Measurements from ENCODE around the gene AK9. TPM values are rescaled to one million over a fixed set of nuclear protein-coding genes. Genes with fewer than 3 reads are reported as not detected.
"Not testable (repeated sequence)": the region's sequence is repeated elsewhere in the genome, so short reads cannot be mapped to it uniquely, and the experiment has no call there.

AK9 gene
- total RNA-seq, 2 donors from 2014 or later, result 5.3 TPM

GRCh38 chr6:109569901-109570300, 121.1 kb downstream of the AK9 start:
- not testable (repeated sequence) for ATAC-seq; H3K4me3 Mint-ChIP-seq; H3K27ac Mint-ChIP-seq; H3K27me3 Mint-ChIP-seq; H3K36me3 Mint-ChIP-seq (ENCODE audit: low read depth); DNase-seq; H3K4me1 Mint-ChIP-seq; H3K9me3 ChIP-seq (ENCODE audit: control insufficient read depth, low read length, poor library complexity, severe bottlenecking)

- H3K36me3 Mint-ChIP-seq (ENCODE audit: low read depth), result peaks cover 4% of the 10 kb centered on the region
- DNase-seq (no peak), ATAC-seq (no peak)
- H3K4me1 Mint-ChIP-seq, result no peaks in the 10 kb centered on the region
- no peak overlapping the region for H3K27ac Mint-ChIP-seq
- H3K27me3 Mint-ChIP-seq, result no peaks in the 10 kb centered on the region
- H3K9me3 ChIP-seq (ENCODE audit: control insufficient read depth, low read length, poor library complexity, severe bottlenecking), result no peaks in the 10 kb centered on the region
- H3K4me3 Mint-ChIP-seq, result no peak overlapping the region
These were observed 129.2 kb downstream of the AK9 start for GRCh38 chr6:109561844-109562243.

GRCh38 chr6:109531446-109531845, 159.6 kb downstream of the AK9 start:
- no peak overlapping the region for H3K4me3 Mint-ChIP-seq

GRCh38 chr6:109527989-109528388, 163.0 kb downstream of the AK9 start:
- ATAC-seq (no peak), DNase-seq (no peak)
- H3K9me3 ChIP-seq (ENCODE audit: control insufficient read depth, low read length, poor library complexity, severe bottlenecking), result peaks cover 5% of the 10 kb centered on the region
- Mint-ChIP-seq H3K36me3 (ENCODE audit: low read depth) (peaks cover 3% of the 10 kb centered on the region), H3K4me3 (no peak overlapping the region), H3K27me3 (no peaks in the 10 kb centered on the region), H3K27ac (no peak overlapping the region), H3K4me1 (peaks cover 4% of the 10 kb centered on the region)

More at GRCh38 chr6:109531446-109531845, 159.6 kb downstream of the AK9 start:
- no peaks in the 10 kb centered on the region for H3K9me3 ChIP-seq (ENCODE audit: control insufficient read depth, low read length, poor library complexity, severe bottlenecking)
- Mint-ChIP-seq H3K27me3 (no peaks in the 10 kb centered on the region), H3K27ac (no peak overlapping the region), H3K4me1 (peaks cover 4% of the 10 kb centered on the region), H3K36me3 (ENCODE audit: low read depth) (no peaks in the 10 kb centered on the region)
- DNase-seq (no peak), ATAC-seq (no peak)

GRCh38 chr6:109526905-109527628, 163.9 kb downstream of the AK9 start:
- Mint-ChIP-seq H3K27ac (peak overlapping the region; percentile 61), H3K27me3 (no peaks in the 10 kb centered on the region), H3K36me3 (ENCODE audit: low read depth) (peaks cover 3% of the 10 kb centered on the region), H3K4me3 (no peak overlapping the region), H3K4me1 (peaks cover under 1% of the 10 kb centered on the region)
- DNase-seq (peak in 1 of 3 donors; percentile 37), ATAC-seq (peak; percentile 76)
- H3K9me3 ChIP-seq (ENCODE audit: control insufficient read depth, low read length, poor library complexity, severe bottlenecking), result peaks cover 5% of the 10 kb centered on the region

GRCh38 chr6:109524129-109524528, 166.9 kb downstream of the AK9 start:
- peaks cover 5% of the 10 kb centered on the region for H3K9me3 ChIP-seq (ENCODE audit: control insufficient read depth, low read length, poor library complexity, severe bottlenecking)
- Mint-ChIP-seq H3K27ac (no peak overlapping the region), H3K4me3 (no peak overlapping the region), H3K36me3 (ENCODE audit: low read depth) (peaks cover 5% of the 10 kb centered on the region), H3K27me3 (no peaks in the 10 kb centered on the region), H3K4me1 (no peaks in the 10 kb centered on the region)
- DNase-seq, result no peak
- no peak for ATAC-seq

- no peaks in the 10 kb centered on the region for H3K4me1 Mint-ChIP-seq
- no peak for ATAC-seq
These were observed 167.5 kb downstream of the AK9 start for GRCh38 chr6:109523478-109523877.

GRCh38 chr6:109521080-109521479, 169.9 kb downstream of the AK9 start:
- Mint-ChIP-seq H3K27ac (no peak overlapping the region), H3K36me3 (ENCODE audit: low read depth) (peaks cover 7% of the 10 kb centered on the region), H3K4me3 (no peak overlapping the region), H3K27me3 (no peaks in the 10 kb centered on the region), H3K4me1 (peaks cover 8% of the 10 kb centered on the region)
- ATAC-seq (no peak), DNase-seq (no peak)
- peaks cover 5% of the 10 kb centered on the region for H3K9me3 ChIP-seq (ENCODE audit: control insufficient read depth, low read length, poor library complexity, severe bottlenecking)

More at GRCh38 chr6:109523478-109523877, 167.5 kb downstream of the AK9 start:
- no peak for DNase-seq
- Mint-ChIP-seq H3K27ac (no peak overlapping the region), H3K36me3 (ENCODE audit: low read depth) (peaks cover 5% of the 10 kb centered on the region), H3K27me3 (no peaks in the 10 kb centered on the region), H3K4me3 (no peak overlapping the region)
- peaks cover 5% of the 10 kb centered on the region for H3K9me3 ChIP-seq (ENCODE audit: control insufficient read depth, low read length, poor library complexity, severe bottlenecking)

- not testable (repeated sequence) for H3K27ac Mint-ChIP-seq; H3K4me3 Mint-ChIP-seq; DNase-seq; H3K36me3 Mint-ChIP-seq (ENCODE audit: low read depth); H3K9me3 ChIP-seq (ENCODE audit: control insufficient read depth, low read length, poor library complexity, severe bottlenecking); ATAC-seq; H3K27me3 Mint-ChIP-seq
- peaks cover 15% of the 10 kb centered on the region for H3K4me1 Mint-ChIP-seq
These were observed 171.4 kb downstream of the AK9 start for GRCh38 chr6:109519647-109520046.

- DNase-seq (no peak), ATAC-seq (no peak)
- peaks cover 16% of the 10 kb centered on the region for H3K4me1 Mint-ChIP-seq
These were observed 174.1 kb downstream of the AK9 start for GRCh38 chr6:109516929-109517328.

GRCh38 chr6:109515781-109516409, 175.1 kb downstream of the AK9 start:
- no peaks in the 10 kb centered on the region for H3K9me3 ChIP-seq (ENCODE audit: control insufficient read depth, low read length, poor library complexity, severe bottlenecking)
- H3K36me3 Mint-ChIP-seq (ENCODE audit: low read depth), result peaks cover 2% of the 10 kb centered on the region
- H3K27ac Mint-ChIP-seq, result peak overlapping the region; percentile 82
- peak overlapping the region; percentile 93 for H3K4me3 Mint-ChIP-seq
- H3K4me1 Mint-ChIP-seq, result peaks cover 16% of the 10 kb centered on the region
- ATAC-seq, result no peak
- H3K27me3 Mint-ChIP-seq, result no peaks in the 10 kb centered on the region
- DNase-seq, result no peak

More at GRCh38 chr6:109516929-109517328, 174.1 kb downstream of the AK9 start:
- H3K4me3 Mint-ChIP-seq, result peak overlapping the region; percentile 93
- no peaks in the 10 kb centered on the region for H3K9me3 ChIP-seq (ENCODE audit: control insufficient read depth, low read length, poor library complexity, severe bottlenecking)
- peaks cover 4% of the 10 kb centered on the region for H3K36me3 Mint-ChIP-seq (ENCODE audit: low read depth)
- peak overlapping the region; percentile 82 for H3K27ac Mint-ChIP-seq
- H3K27me3 Mint-ChIP-seq, result no peaks in the 10 kb centered on the region

- peaks cover 2% of the 10 kb centered on the region for H3K36me3 Mint-ChIP-seq (ENCODE audit: low read depth)
- no peaks in the 10 kb centered on the region for H3K9me3 ChIP-seq (ENCODE audit: control insufficient read depth, low read length, poor library complexity, severe bottlenecking)
- H3K27ac Mint-ChIP-seq, result peak overlapping the region; percentile 82
- no peaks in the 10 kb centered on the region for H3K27me3 Mint-ChIP-seq
- peaks cover 16% of the 10 kb centered on the region for H3K4me1 Mint-ChIP-seq
- DNase-seq (no peak), ATAC-seq (no peak)
- peak overlapping the region; percentile 68 for H3K4me3 Mint-ChIP-seq
These were observed 176.1 kb downstream of the AK9 start for GRCh38 chr6:109514946-109515345.

- no peak overlapping the region for H3K4me3 Mint-ChIP-seq
- DNase-seq, result no peak
- no peak for ATAC-seq
- H3K4me1 Mint-ChIP-seq, result peaks cover 16% of the 10 kb centered on the region
- H3K36me3 Mint-ChIP-seq (ENCODE audit: low read depth), result peaks cover 2% of the 10 kb centered on the region
- H3K27ac Mint-ChIP-seq, result no peak overlapping the region
- H3K27me3 Mint-ChIP-seq, result no peaks in the 10 kb centered on the region
- H3K9me3 ChIP-seq (ENCODE audit: control insufficient read depth, low read length, poor library complexity, severe bottlenecking), result no peaks in the 10 kb centered on the region
These were observed 177.4 kb downstream of the AK9 start for GRCh38 chr6:109513571-109514071.

Measured in T-helper 17 cell (primary cell).